ENCODE results near the gene SPTBN4. TPM values are rescaled to one million over a fixed set of nuclear protein-coding genes. Genes with fewer than 3 reads are reported as not detected.

Gene SPTBN4
- total and polyA plus RNA-seq, 10 of the 15 experiments (the other 5 are each of a cell fraction or from before 2014, with no cell fraction given) = 0.04 to 1.1 (median 0.34) TPM; not detected in 1

DNA sequence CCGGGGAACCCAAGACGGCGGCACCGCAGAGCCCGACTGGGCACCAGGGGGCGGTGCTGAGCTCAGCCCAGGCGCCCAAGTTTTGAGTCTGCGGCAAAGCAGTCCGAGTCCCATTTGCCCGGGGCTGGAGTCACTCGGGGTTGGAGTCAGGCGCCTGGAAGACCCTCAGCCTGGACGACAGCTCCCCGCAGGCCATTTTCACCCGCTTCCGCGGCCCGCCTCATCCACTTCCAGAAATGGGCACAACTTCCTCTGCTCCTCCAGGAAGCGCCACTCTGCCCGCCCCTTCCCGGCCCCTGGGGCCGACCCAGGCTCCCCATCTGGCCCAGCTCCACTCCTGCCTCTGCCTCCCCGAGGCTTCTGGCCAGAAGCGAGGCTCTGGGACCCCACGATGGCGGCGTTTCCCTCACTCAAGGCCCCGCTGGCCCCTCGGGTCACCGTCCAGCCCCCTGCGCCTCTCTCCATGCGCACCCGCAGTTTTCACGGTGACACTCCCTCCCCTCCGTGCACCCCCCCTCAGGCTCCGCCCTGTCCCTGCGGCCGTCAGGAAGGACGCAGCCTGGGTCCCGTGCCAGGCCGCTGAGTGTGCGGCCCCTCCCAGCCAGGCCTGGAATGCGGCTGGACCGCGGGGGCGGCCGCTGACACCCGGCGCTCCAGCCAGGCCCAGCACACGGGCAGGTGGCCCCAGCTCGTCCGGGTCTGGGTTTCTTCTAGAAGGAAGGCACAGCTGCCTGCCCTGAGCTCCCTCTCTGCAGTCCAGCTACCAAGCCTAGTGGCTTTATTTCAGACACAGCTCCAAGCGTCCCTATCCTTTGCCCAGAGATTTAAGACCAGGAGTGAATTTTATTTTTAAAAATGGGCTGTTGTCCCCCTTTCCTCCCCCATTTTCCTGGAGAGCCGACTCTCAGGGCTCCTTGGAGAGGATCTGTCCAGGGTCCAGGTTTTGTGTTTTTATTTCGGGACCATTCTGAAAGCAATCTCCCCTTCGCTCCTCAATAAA is 45.7 kb upstream of the SPTBN4 start:
- no peaks in the 10 kb centered on the region for H4K20me1 ChIP-seq (ENCODE audit: control insufficient read depth, insufficient read depth)
- peaks cover 0 to 6% of the 10 kb centered on the region in 2 experiments; a peak in 2 of 4 replicates for H3K36me3 ChIP-seq (ENCODE audit: control insufficient read depth in 2 of 2, insufficient read depth in 2 of 2, low read length in 1 of 2)
- H3K79me2 ChIP-seq (ENCODE audit: control insufficient read depth, insufficient read depth, low read length) = peaks cover 27% of the 10 kb centered on the region
- 7% methylated on average over 52 of the region's 56 CpGs for WGBS (ENCODE audit: insufficient coverage, insufficient replicate concordance, low lambda C conversion rate, missing lambda C conversion rate)
- ChIA-PET SMC1A (ENCODE audit: uncharacterized antibody, unreplicated experiment) (interaction anchor here (0.7 to 2.3 kb wide), 18 partner anchors 10 to 281 kb away, joined by 3 to 35 read pairs (median 4); partner anchors contain the start of genes BLVRB, PLD3 and SERTAD3), CTCF (interaction anchor here (0.6 to 7.1 kb wide), 26 partner anchors 10 to 338 kb away, joined by 3 to 67 read pairs (median 6); partner anchors contain the start of genes BLVRB, C19orf47, PLD3 and SERTAD3), POLR2A (interaction anchor here (0.5 to 5.5 kb wide), 23 partner anchors 8 to 452 kb away, joined by 3 to 55 read pairs (median 4); partner anchors contain the start of genes AKT2, BLVRB, C19orf47 and EGLN2), RAD21 (ENCODE audit: unreplicated experiment) (interaction anchor here (0.6 to 2.7 kb wide), 14 partner anchors 10 to 149 kb away, joined by 3 to 35 read pairs (median 4); partner anchors contain the start of genes BLVRB, PLD3 and SERTAD3)
- H3K9ac ChIP-seq (ENCODE audit: control insufficient read depth, insufficient read depth, low read length) = peak overlapping the region; percentile 77
- DNase-seq (ENCODE audit: low read depth, low spot score) (no peak), ATAC-seq (peak; percentile 73), FAIRE-seq (peak; percentile 52)
- H3K9me3 ChIP-seq (replicated peaks; ENCODE audit: control insufficient read depth, insufficient read depth, low read length) = no peaks in the 10 kb centered on the region
- peak overlapping the region; percentile 83 for H3K4me2 ChIP-seq (ENCODE audit: control insufficient read depth, insufficient read depth)
- no TSS peak for BruUV-seq (replicated peaks)
- H3K4me1 ChIP-seq (ENCODE audit: control insufficient read depth, insufficient read depth, low read length) = peaks cover 16% of the 10 kb centered on the region
- in situ Hi-C loops (cut with MboI) = no loop called here
- intact Hi-C loops (cut with micrococcal nuclease; ENCODE audit: unreplicated experiment) = loop anchor here (1.0 kb wide), 1 partner anchor 23 kb away; the partner anchor contains the start of gene SERTAD3
- H2AFZ ChIP-seq (ENCODE audit: control insufficient read depth, low read depth, low read length) = peak overlapping the region; percentile 93
- H3K27me3 ChIP-seq (replicated peaks in 1 of 2; ENCODE audit: control insufficient read depth in 2 of 2, insufficient read depth in 2 of 2, low read length in 1 of 2) = no peaks in the 10 kb centered on the region
- peak overlapping the region; percentile 75 for H3K4me3 ChIP-seq
- peak overlapping the region; percentile 95 for H3K27ac ChIP-seq (ENCODE audit: control insufficient read depth, insufficient read depth)
- TF ChIP-seq STAT1 (conservative IDR thresholded peaks at IDR 0.05) (0 out of 2 replicates have a peak, but pooled peaks have one; percentile 29), E2F4 (IDR thresholded peaks at IDR 0.05; ENCODE audit: low read depth, low read length) (no peak), MEF2A (IDR thresholded peaks at IDR 0.05; ENCODE audit: insufficient read depth, low read depth, low read length) (0 out of 2 replicates have a peak, but pooled peaks have one; percentile 7), ZNF24 (IDR thresholded peaks at IDR 0.05) (no peak), TCF12 (IDR thresholded peaks at IDR 0.05; ENCODE audit: low read depth, low read length) (peak; percentile 53; the same call in 1 of the 2 replicates), RAD51 (IDR thresholded peaks at IDR 0.05) (no peak), MAX (IDR thresholded peaks at IDR 0.05; ENCODE audit: low read depth, low read length) (peak; percentile 55), ASH2L (IDR thresholded peaks at IDR 0.05; ENCODE audit: borderline replicate concordance, low read depth) (0 out of 2 replicates have a peak, but pooled peaks have one; percentile 3), DPF2 (IDR thresholded peaks at IDR 0.05) (peak; percentile 74), MTA2 (IDR thresholded peaks at IDR 0.05; ENCODE audit: low read depth) (peak; percentile 46; the same call in 1 of the 2 replicates), RUNX3 (IDR thresholded peaks at IDR 0.05; ENCODE audit: low read length) (peak; percentile 68), SP1 (IDR thresholded peaks at IDR 0.05; ENCODE audit: low read depth, low read length) (peak; percentile 49), SIN3A (IDR thresholded peaks at IDR 0.05; ENCODE audit: low read depth, low read length) (peak; percentile 58; the same call in 1 of the 2 replicates), POLR2AphosphoS2 (IDR thresholded peaks at IDR 0.05; ENCODE audit: low read depth, low read length) (peak; percentile 85; the same call in 1 of the 2 replicates), MLLT1 (IDR thresholded peaks at IDR 0.05) (peak; percentile 54; the same call in 1 of the 2 replicates)
- TF ChIP-seq, protein P1, sequence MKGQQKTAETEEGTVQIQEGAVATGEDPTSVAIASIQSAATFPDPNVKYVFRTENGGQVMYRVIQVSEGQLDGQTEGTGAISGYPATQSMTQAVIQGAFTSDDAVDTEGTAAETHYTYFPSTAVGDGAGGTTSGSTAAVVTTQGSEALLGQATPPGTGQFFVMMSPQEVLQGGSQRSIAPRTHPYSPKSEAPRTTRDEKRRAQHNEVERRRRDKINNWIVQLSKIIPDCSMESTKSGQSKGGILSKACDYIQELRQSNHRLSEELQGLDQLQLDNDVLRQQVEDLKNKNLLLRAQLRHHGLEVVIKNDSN (IDR thresholded peaks at IDR 0.05; ENCODE audit: borderline replicate concordance, extremely low read length, insufficient read depth, low read depth, low read length) = no peak
